Esophagus squamous epithelium (tissue), 4 donors: ENCODE data around the gene LRRC15.

Source experiments
- POLR2A ChIP-seq, 4 donors: fragments of 450-650 bp; IDR thresholded peaks; one replicate each; pipeline ENCODE4 v1.6.1; 2017; ENCODE audit warnings: antibody characterized with exemption in 4 of 4, mild to moderate bottlenecking in 4 of 4, moderate library complexity in 3 of 4
- TF ChIP-seq, protein P1 (sequence below), 6 experiments: fragments of 450-650 bp in 4 of 6; fragments of 200-600 bp in 2 of 6; sonication (generic) in 2 of 6; IDR thresholded peaks; one replicate each; pipeline ENCODE4 v1.5.1; 2016 to 2019; ENCODE audit warnings: antibody characterized with exemption in 6 of 6, mild to moderate bottlenecking in 4 of 6, moderate library complexity in 4 of 6

DNA sequence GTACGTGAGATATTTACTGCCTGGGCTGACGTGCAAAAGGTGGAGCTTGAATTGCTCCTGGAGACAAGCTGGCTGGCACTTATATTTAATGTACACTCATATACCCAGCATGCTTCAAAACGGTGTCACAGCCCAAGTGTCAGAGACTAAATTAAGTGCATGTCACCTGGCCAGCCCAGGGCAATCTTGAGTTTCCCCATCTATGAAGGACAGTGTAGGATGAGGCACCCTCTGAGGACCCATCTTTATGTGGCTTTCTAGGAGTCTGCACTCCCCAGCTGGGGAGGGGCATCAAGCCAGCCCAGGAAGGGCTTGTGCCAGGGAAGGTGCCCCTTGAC lies 5.3 kb downstream of the LRRC15 start:
- TF ChIP-seq, protein P1, sequence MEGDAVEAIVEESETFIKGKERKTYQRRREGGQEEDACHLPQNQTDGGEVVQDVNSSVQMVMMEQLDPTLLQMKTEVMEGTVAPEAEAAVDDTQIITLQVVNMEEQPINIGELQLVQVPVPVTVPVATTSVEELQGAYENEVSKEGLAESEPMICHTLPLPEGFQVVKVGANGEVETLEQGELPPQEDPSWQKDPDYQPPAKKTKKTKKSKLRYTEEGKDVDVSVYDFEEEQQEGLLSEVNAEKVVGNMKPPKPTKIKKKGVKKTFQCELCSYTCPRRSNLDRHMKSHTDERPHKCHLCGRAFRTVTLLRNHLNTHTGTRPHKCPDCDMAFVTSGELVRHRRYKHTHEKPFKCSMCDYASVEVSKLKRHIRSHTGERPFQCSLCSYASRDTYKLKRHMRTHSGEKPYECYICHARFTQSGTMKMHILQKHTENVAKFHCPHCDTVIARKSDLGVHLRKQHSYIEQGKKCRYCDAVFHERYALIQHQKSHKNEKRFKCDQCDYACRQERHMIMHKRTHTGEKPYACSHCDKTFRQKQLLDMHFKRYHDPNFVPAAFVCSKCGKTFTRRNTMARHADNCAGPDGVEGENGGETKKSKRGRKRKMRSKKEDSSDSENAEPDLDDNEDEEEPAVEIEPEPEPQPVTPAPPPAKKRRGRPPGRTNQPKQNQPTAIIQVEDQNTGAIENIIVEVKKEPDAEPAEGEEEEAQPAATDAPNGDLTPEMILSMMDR (IDR thresholded peaks at IDR 0.05): no peak
- TF ChIP-seq POLR2A (IDR thresholded peaks at IDR 0.05): no peak
